ENCODE results near the gene NYAP1. TPM values are rescaled to one million over a fixed set of nuclear protein-coding genes. Genes with fewer than 3 reads are reported as not detected.

Gene NYAP1
- total and polyA plus RNA-seq, 8 donors = 0.50 to 5.2 (median 3.0) TPM

- ATAC-seq = peak; percentile 41
- peak in 1 of 4 donors; percentile 48 for DNase-seq
- Histone ChIP-seq H3K27me3 (no peaks in the 10 kb centered on the region), H3K4me1 (peaks cover 21 to 67% of the 10 kb centered on the region in 2 donors), H3K4me3 (peak overlapping the region in 1 of 2 donors; percentile 16), H3K27ac (peak overlapping the region; percentile 48 to 66), H3K9me3 (no peaks in the 10 kb centered on the region), H3K36me3 (peaks cover 0 to 60% of the 10 kb centered on the region in 2 donors)
- TF ChIP-seq, protein P1, sequence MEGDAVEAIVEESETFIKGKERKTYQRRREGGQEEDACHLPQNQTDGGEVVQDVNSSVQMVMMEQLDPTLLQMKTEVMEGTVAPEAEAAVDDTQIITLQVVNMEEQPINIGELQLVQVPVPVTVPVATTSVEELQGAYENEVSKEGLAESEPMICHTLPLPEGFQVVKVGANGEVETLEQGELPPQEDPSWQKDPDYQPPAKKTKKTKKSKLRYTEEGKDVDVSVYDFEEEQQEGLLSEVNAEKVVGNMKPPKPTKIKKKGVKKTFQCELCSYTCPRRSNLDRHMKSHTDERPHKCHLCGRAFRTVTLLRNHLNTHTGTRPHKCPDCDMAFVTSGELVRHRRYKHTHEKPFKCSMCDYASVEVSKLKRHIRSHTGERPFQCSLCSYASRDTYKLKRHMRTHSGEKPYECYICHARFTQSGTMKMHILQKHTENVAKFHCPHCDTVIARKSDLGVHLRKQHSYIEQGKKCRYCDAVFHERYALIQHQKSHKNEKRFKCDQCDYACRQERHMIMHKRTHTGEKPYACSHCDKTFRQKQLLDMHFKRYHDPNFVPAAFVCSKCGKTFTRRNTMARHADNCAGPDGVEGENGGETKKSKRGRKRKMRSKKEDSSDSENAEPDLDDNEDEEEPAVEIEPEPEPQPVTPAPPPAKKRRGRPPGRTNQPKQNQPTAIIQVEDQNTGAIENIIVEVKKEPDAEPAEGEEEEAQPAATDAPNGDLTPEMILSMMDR (IDR thresholded peaks at IDR 0.05) = no peak
- intact Hi-C loops (cut with DNase I) = loop anchor here (5.0 to 10.0 kb wide), 2 partner anchors 84 to 212 kb away; no protein-coding TSS in a partner anchor
Observed at GRCh38 chr7:100472854-100473499, 10.8 kb upstream of the NYAP1 start.

DNA sequence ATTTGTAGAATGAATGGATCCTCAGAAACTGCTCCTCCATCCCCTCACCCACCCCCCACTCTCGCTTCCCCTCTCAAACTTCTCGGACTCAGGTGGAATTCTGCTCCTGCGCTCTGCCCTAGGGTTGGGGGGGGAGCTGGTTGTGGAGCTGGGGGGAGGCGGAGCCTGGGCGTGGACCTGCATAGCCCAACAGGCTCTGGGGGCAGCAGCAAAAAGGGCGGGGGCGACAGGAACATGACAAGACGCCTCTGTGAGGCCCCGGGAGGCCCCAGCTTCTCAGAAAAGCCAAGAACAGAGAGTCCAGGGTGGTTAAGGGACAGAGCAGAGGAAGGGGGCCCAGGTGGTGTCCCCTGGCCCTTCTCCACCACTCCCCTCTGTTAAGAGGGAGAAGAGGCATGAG is 8.2 kb upstream of the NYAP1 start:
- Histone ChIP-seq H3K36me3 (peaks cover 0 to 41% of the 10 kb centered on the region in 2 donors), H3K4me1 (peaks cover 21 to 63% of the 10 kb centered on the region in 2 donors), H3K27me3 (no peaks in the 10 kb centered on the region), H3K4me3 (peak overlapping the region in 1 of 2 donors; percentile 97), H3K27ac (peak overlapping the region in 1 of 2 donors; percentile 46), H3K9me3 (no peaks in the 10 kb centered on the region)
- intact Hi-C loops (cut with DNase I) = loop anchor here in 1 of 2 donors (10.0 kb wide), 1 partner anchor 209 kb away; no protein-coding TSS in a partner anchor
- no peak for ATAC-seq
- DNase-seq = no peak
- TF ChIP-seq, protein P1 (IDR thresholded peaks at IDR 0.05) = no peak

DNA sequence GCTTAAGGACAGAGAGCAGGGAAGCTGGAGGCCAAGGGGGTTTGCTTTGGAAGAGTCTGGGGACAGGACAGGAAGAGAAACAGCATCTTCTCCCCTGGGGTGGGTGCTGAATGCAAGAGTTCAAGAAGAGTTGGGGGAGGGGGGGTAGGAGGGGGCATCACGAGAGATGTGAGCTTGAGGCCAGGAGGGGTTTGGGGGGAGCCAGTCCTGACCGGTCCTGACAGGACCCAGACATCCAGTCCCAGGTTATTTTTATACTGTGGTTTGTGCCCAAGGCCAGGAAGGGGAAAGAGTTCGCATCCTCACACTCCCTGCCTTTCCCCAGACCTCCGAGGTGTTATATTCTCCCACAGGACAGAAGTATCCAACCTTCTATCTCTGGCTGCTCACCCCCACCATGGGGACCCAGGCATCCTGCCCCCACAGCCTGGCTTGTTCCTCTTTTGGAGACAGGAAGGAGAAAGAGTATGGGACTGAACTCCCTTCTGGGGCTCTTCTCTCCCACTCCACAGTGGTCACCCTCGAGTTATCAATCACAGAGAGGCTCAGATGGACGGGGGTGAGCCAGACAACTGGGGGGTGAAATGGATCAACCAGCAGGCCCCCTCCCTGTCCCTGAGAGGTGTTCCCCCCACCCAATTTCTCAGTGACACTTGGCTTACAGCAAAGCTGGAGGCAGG is 7.5 kb upstream of the NYAP1 start:
- peak overlapping the region in 1 of 2 donors; percentile 46 for H3K27ac ChIP-seq
- DNase-seq (no peak), ATAC-seq (no peak)
- peaks cover 0 to 34% of the 10 kb centered on the region in 2 donors for H3K36me3 ChIP-seq
- intact Hi-C loops (cut with DNase I) = loop anchor here in 1 of 2 donors (10.0 kb wide), 1 partner anchor 209 kb away; no protein-coding TSS in a partner anchor
- H3K4me1 ChIP-seq = peaks cover 21 to 63% of the 10 kb centered on the region in 2 donors
- TF ChIP-seq, protein P1 (IDR thresholded peaks at IDR 0.05) = no peak
- H3K27me3 ChIP-seq = no peaks in the 10 kb centered on the region
- peak overlapping the region in 1 of 2 donors; percentile 97 for H3K4me3 ChIP-seq
- no peaks in the 10 kb centered on the region for H3K9me3 ChIP-seq

DNA sequence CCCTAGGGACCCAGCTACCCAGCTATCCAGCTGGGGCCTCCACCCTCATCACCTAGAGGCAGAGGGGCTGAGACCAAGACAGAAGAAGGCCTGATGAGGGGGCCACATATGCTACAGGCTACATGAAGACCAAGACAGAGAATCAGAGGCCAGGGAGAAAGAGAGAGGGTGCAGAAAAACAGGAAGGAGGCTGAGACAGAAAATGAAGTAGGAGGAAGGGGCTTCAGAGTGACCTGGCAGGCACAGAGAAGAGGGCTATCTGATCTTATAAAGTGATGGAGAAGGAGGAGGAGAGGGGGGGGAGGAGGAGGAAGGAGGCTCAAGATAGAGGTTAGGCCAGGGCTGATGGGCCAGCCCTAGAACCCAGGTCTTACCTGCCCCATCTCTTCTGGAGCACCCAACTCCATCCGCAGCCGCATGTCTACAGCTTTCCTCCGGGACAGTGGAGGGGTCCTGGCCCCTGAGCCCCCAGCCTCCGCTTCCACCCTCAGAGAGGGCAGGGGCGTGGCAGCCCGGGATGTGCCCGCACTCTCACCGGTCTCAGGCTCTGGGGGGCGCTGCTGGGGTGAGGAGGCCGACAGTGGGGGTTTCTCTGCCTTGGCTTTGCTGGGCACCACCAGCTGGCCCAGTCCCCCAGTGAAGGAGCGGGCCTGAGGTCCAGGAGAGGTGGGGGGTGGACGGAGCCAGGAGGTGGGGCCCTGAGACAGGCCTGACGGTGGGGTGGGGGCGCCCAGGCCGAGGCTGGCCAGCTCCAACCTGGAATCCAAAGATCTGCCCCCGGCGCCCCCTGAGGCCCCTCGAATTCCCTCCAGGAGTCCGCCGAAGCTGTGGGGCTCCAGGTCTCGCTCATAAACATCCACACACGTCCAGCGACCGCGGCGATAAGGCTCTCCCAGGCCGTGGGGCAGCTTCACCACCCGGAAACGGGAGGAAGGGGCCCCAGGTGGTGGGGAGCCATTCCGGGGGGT is 6.5 kb upstream of the NYAP1 start:
- TF ChIP-seq, protein P1 (IDR thresholded peaks at IDR 0.05) = no peak
- Histone ChIP-seq H3K9me3 (no peaks in the 10 kb centered on the region), H3K27ac (peak overlapping the region; percentile 13 to 96), H3K27me3 (no peaks in the 10 kb centered on the region), H3K4me1 (peaks cover 21 to 63% of the 10 kb centered on the region in 2 donors), H3K4me3 (peak overlapping the region; percentile 53 to 97), H3K36me3 (peaks cover 0 to 25% of the 10 kb centered on the region in 2 donors)
- peak in 1 of 4 donors; percentile 79 for DNase-seq
- intact Hi-C loops (cut with DNase I) = loop anchor here in 1 of 2 donors (10.0 kb wide), 1 partner anchor 208 kb away; no protein-coding TSS in a partner anchor
- no peak for ATAC-seq
